NCI-H1436 (cell line): ENCODE measurements around the gene CYP2W1.
"Not testable (repeated sequence)": the region's sequence is repeated elsewhere in the genome, so short reads cannot be mapped to it uniquely, and the experiment has no call there.

Experiments used
- DNase-seq: peaks from one replicate; lab custom pipeline; 2025; lab: John Stamatoyannopoulos, UW

Gene CYP2W1

GRCh38 chr7:997404-998395, 14.7 kb downstream of the CYP2W1 start:
- no peak for DNase-seq

GRCh38 chr7:999149-999879, 16.3 kb downstream of the CYP2W1 start:
- no peak for DNase-seq

GRCh38 chr7:999941-1000935, 17.3 kb downstream of the CYP2W1 start:
- no peak for DNase-seq

GRCh38 chr7:1001069-1001770, 18.2 kb downstream of the CYP2W1 start:
- not testable (repeated sequence) for DNase-seq

- not testable (repeated sequence) for DNase-seq
Measured at GRCh38 chr7:1002026-1002425, 19.0 kb downstream of the CYP2W1 start.

GRCh38 chr7:1002445-1002844, 19.5 kb downstream of the CYP2W1 start:
- DNase-seq, result not testable (repeated sequence)

- peak; percentile 14 for DNase-seq
Measured at GRCh38 chr7:1004018-1004852, 21.3 kb downstream of the CYP2W1 start.

GRCh38 chr7:1005303-1005702, 22.3 kb downstream of the CYP2W1 start:
- no peak for DNase-seq

- DNase-seq, result no peak
Measured at GRCh38 chr7:1007901-1008300, 24.9 kb downstream of the CYP2W1 start.

- DNase-seq, result no peak
Measured at GRCh38 chr7:1008733-1009363, 25.9 kb downstream of the CYP2W1 start.

GRCh38 chr7:1009747-1010146, 26.8 kb downstream of the CYP2W1 start:
- DNase-seq, result no peak

- no peak for DNase-seq
Measured at GRCh38 chr7:1010226-1010625, 27.2 kb downstream of the CYP2W1 start.

- no peak for DNase-seq
Measured at GRCh38 chr7:1011297-1012003, 28.5 kb downstream of the CYP2W1 start.

GRCh38 chr7:1012004-1012715, 29.2 kb downstream of the CYP2W1 start:
- DNase-seq, result no peak

GRCh38 chr7:1012716-1013095, 29.7 kb downstream of the CYP2W1 start:
- DNase-seq, result no peak

- DNase-seq, result no peak
Measured at GRCh38 chr7:1013581-1013980, 30.6 kb downstream of the CYP2W1 start.

- no peak for DNase-seq
Measured at GRCh38 chr7:1014681-1015080, 31.7 kb downstream of the CYP2W1 start.
